Measurements from ENCODE around the gene TMEM190.

Gene TMEM190

GRCh38 chr19:55352549-55353145, 24.0 kb upstream of the TMEM190 start:
- no peak for DNase-seq

DNA sequence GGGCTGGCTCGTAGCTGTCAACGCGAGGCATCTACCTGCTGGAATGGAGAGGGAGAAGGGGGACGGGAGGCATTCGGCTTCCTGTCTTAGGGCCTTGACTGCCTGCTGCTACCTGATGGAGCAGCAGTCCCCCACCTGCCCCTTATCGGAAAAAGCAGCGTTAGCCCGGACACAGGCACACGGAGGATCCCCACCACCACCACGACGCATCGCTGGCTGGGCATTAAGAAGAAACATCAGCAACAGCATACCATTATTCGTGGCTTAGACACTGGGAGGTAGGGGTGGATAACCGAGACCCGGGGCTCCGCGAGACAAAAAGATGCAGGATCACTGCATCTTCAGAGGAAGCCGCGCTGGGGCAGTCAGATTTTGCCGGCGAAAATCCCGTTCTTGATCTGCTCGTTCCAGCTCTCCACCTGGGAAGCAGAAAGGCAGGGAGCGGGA, 23.2 kb upstream of the TMEM190 start:
- no peak for DNase-seq

DNA sequence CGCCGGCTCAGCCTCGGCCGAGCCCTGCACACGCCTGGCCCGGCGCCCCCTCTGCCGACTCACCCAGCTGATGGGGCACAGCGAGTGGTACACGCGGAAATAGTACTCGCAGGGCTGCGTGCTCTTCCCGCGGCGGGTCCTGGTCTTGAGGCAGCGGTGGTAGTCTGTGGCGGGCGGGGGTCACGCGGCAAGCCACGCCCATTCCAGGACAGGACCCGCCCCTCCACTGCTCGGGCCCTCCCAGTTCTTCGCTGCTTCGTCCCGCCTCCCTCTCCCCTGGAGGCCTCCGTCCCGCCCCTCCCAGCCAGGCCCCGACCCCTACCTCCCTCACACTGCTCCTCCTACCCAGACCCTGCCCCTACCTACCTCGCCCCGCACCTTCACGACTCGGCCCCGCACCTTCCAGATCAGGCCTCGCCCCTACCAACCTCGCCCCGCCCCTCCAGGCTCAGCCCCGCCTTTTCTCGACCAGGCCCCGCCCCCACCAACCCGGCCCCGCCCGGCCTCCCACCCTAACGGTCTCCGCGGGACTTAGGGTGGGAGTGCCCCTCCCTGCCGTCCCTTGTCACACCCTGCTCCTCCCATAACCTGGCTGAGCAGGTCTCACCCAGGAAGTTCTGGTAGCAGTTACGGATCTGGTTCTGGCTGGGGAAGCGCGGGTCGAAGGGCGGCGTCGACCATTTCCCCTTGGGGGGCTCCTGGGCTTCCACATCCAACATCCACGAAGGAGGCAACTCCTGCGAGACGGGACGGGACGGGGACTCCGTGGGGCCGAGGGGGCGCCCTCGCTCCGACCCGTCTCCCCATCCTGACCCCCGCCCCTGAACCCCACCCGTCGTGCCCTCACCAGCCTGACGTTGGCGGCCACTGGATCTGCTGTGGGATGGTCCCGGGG, 22.6 kb upstream of the TMEM190 start:
- DNase-seq = no peak

DNA sequence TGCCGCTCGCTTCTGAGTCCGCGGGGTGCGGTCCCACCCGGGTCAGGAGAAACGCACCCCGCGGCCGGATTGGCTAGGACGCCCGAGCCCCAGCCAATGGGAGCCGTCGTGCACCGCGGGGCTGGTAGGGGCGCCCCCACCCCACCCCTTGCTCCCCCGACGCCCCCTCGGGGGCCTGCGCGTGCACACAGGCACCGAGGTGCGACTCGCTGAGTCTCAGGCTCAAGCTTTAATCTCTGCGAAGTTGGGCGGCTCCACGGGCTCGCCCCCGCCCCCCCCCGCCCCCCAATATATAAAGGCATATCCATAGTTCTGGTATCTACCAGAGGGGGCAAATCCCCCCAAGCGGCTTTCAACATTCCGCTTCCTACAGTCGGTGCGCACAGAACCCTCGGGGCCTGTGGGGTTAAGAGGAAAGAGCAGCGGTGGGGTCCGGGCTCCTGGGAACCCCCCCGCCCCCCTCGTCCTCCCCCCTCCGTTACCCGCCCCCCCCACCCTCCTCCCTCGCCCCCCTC, 21.9 kb upstream of the TMEM190 start, which contains the start of gene COX6B2:
Gene COX6B2, minus strand, starts transcription at position 22 of the 515 bp plus-strand sequence. CDS start 198 bp downstream, outside the sequence.
- DNase-seq = no peak

GRCh38 chr19:55355213-55355821, 21.3 kb upstream of the TMEM190 start:
- DNase-seq = no peak

DNA sequence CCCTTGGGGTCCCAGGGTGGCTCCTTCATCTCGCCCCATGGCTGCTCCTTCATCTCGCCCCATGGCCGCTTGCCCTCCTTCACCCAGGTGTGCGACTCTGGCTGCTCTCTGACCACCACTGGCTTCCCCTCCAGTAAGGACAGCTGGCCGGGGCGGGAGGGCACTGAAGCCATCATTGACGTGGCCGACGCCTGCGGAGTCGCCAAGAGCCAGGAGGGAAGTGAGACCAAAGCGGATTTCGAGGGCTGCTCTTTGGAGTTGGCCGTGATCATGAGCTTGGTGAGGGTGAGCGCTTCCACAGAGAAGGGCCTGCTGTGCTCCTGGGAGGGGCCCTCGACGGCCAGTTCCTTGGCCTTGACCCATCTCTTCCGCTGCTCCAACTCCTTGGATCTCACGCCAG, 18.1 kb upstream of the TMEM190 start:
- no peak for DNase-seq

DNA sequence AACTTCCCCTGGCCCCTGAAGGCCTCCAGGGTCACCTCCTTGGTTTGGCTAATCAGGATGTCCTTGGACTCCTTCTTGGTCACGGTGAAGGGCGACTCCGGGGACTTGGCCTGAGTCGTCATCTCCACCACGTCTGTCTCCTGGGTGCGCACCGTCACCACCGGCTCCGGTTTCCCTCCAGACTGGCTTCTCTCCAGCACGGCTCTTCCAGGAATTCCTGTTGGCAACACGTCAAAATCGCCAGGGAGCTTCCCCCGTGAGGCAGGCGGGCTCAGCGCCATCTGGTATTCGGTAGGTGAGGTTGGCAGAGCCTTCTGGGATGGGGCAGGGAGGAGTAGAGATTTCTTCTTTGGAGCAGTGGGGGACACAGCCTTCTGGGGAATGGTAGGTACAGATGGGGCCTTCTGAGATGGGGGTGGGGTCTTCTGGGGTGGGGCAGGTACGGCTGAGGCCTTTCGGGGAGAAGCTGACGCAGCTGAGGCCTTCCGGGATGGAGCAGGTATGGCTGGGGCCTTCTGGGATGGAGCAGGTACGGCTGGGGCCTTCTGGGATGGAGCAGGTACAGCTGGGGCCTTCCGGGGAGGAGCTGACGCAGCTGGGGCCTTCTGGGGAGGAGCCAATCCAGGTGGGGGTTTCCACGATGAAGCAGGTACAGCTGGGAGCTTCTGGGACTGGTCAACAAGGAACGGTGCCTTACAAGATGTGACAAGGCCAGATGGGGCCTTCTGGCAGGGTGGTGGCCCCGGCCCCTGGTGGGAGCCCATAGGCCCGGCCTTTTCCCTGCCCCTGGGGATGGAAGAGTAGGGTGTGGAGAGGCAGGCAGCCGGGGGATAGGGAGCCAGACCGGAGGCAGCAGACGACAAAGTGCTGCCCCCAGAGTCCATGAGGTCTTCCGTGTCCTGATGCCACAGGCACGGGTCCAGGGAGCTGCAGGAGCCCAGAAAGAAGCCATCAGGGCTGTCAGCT, 17.4 kb upstream of the TMEM190 start:
- no peak for DNase-seq

GRCh38 chr19:55360902-55361301, 15.7 kb upstream of the TMEM190 start:
- DNase-seq = no peak

GRCh38 chr19:55362174-55362989, 14.2 kb upstream of the TMEM190 start:
- no peak for DNase-seq

GRCh38 chr19:55362990-55363716, 13.5 kb upstream of the TMEM190 start, which contains the start of gene GARIN5B:
TSS of gene GARIN5B (minus strand) at chr19:55363260. CDS start at chr19:55363066, 194 bp downstream.
- DNase-seq = no peak

GRCh38 chr19:55365245-55365644, 11.4 kb upstream of the TMEM190 start:
- no peak for DNase-seq

- no peak for DNase-seq
Measured at GRCh38 chr19:55365964-55366363, 10.7 kb upstream of the TMEM190 start.

DNA sequence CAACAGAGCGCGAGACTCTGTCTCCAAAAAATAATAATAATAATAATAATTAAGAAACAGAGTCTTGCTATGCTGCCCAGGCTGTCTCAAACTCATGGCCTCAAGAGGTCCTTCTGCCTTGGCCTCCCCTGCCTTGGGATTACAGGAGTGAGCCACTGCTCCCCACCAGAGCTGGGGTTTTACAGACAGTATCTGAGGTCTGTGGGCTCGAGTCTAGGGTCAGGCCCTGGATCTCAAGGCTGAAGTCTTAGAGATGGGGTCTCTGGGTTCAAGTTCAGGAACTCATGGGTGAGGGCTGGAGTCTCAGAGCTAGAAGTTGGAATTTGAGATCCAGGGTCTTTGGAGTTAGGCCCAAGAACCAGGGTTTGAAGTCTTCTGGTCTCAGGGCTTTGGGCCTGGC, 9.8 kb upstream of the TMEM190 start:
- DNase-seq = no peak

- no peak for DNase-seq
Measured at GRCh38 chr19:55368106-55368505, 8.5 kb upstream of the TMEM190 start.

DNA sequence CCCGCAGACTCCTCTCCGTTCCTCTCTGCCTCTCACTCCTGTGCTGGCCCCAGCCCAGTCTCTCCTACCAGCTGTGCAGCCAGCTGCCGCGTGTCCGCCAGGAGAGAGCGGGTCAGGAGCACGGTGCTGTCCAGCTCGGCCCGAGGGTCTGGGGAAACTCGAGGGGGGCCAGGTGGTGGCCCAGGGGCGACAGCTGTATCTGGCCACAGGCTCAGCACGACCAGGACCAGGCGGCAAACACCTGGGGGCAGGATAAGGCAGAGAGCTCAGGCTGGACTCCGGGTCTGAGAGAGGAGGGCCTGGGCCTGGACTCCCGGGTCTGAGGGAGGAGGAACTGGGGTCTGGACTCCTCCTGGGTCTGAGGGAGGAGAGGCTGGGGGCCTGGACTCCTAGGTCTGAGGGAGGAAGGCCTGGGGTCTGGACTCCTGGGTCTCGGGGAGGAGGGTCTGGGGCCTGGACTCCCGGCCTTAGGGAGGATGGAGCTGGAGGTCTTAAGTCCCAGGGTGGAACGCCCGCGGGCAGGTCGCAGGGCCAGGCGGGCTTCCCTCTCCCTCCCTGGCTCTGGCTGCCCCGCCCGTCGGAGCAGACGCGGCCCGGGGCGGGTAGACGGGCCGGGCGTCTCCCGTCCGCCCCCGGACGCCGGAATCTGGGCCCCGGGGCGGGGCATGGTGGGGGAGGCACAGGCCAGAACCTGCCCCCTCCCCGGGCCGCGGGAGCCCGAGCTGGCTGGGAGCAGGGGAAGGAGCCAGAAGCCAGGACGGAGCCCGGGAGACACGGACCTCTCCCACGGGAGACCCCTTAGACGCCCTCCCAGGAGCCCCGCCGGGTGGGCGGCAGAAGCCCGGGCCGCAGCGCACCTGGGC, 7.7 kb upstream of the TMEM190 start:
- DNase-seq = no peak

- no peak for DNase-seq
Measured at GRCh38 chr19:55369653-55370304, 6.8 kb upstream of the TMEM190 start.

DNA sequence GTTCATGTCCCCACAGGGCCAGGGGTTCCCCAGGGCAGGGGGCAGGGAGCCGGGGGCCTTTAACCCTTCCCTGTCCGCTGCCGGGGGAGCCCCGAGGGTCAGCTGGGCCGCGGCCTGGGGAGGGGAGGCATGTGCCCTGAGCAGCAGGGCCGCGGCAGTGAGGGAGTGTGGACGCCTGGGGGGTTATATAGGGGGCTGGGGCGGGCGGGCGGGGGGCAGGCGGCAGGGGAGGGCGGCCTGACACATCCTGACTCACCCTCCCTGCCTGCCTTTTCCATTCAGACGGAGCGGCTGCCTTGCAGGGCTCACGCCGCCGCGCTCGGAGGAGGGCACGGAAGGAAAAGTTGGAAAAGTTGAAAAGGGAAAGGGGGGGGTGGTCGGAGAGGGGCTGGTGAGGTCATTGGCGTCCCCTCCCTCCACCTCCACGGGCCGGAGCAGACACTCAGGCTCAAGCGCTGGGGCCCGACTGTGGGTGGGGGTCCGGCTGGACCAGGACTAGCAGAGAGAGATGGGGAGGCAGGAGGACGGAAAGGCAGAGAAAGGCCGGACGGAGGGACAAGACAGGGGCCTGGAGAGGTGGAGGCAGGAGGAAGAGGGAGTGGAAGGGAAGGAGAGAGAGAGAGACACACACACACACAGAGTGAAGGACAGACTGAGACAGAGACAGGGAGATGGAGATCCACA, 6.2 kb upstream of the TMEM190 start, which contains the start of gene IL11:
Gene IL11, minus strand, starts transcription at position 159 of the 684 bp plus-strand sequence. Its CDS starts 153 bp downstream, at position 6.
- DNase-seq = no peak
